Heart left ventricle (tissue), 16 donors: ENCODE measurements around the gene BTBD16. TPM values are rescaled to one million over a fixed set of nuclear protein-coding genes. Genes with fewer than 3 reads are reported as not detected.
A peak's percentile ranks its signal among the peaks of the same experiment; 100 is the strongest.

Experiments
- ATAC-seq, 4 donors: fragments of 200-7000 bp; cut with Tn5 transposase; one replicate each; pipeline ENCODE4 v1.9.1; 2020 to 2022; ENCODE audit warnings: moderate library complexity in 4 of 4, mild to moderate bottlenecking in 3 of 4, moderate number of reproducible peaks in 1 of 4
- DNase-seq, 5 donors: peaks; one replicate each; pipeline ENCODE4 v3.0.0-alpha.2; 2020
- H3K27ac ChIP-seq, 12 donors: fragments of 200-600 bp; sonication (generic) in 4 of 12; one replicate each; pipeline versions ENCODE4 v1.5.0 to v1.8.0; 2016 to 2022; ENCODE audit warnings: mild to moderate bottlenecking in 2 of 12
- H3K27me3 ChIP-seq, 9 donors: fragments of 200-600 bp; sonication (generic) in 2 of 9; one replicate each; pipeline versions ENCODE4 v1.5.1 to v1.8.0; 2016 to 2022; ENCODE audit warnings: mild to moderate bottlenecking in 3 of 9
- H3K36me3 ChIP-seq, 9 donors: fragments of 200-600 bp; sonication (generic) in 2 of 9; one replicate each; pipeline versions ENCODE4 v1.5.0 to v1.8.0; 2018 to 2022; ENCODE audit warnings: mild to moderate bottlenecking in 2 of 9
- H3K4me1 ChIP-seq, 12 donors: fragments of 200-600 bp; sonication (generic) in 4 of 12; one replicate each; pipeline versions ENCODE4 v1.5.0 to v1.8.0; 2016 to 2022; ENCODE audit warnings: mild to moderate bottlenecking in 3 of 12
- H3K4me3 ChIP-seq, 12 donors: fragments of 200-600 bp; sonication (generic) in 4 of 12; one replicate each; pipeline versions ENCODE4 v1.5.0 to v1.8.0; 2017 to 2022; ENCODE audit warnings: mild to moderate bottlenecking in 9 of 12, moderate library complexity in 4 of 12
- H3K9me3 ChIP-seq, 12 donors: fragments of 200-600 bp; sonication (generic) in 4 of 12; one replicate each; pipeline versions ENCODE4 v1.5.0 to v1.8.0; 2016 to 2022; ENCODE audit warnings: mild to moderate bottlenecking in 1 of 12
- POLR2A ChIP-seq, 2 donors: fragments of 450-650 bp; IDR thresholded peaks; one replicate each; pipeline ENCODE4 v1.6.1; 2017; ENCODE audit warnings: antibody characterized with exemption in 2 of 2, mild to moderate bottlenecking in 2 of 2, moderate library complexity in 2 of 2
- WGBS, 4 donors: extraction: QIAGEN DNeasy Blood & Tissue Kit in 2 of 4; methylation state at CpG; one replicate each; pipeline versions ENCODE4 v1.1.5 to v1.1.7; 2013 to 2018; 5-methylcytosine and 5-hydroxymethylcytosine counted together
- intact Hi-C, 10 donors: fragments of 100-400 bp; cut with DNase I; formaldehyde crosslinking; loops; one replicate each; pipeline versions ENCODE4 v1.11.1 to v1.14.2; 2022
- polyA plus RNA-seq, 2 donors: library from polyadenylated mRNA; stranded (reverse); fragments of 200-250 nt; gene quantifications; one replicate each; pipeline ENCODE4 v1.2.3, GENCODE V29; 2013
- total RNA-seq, 9 donors: library from RNA; depleted of rRNA in 2 of 9; stranded (reverse); fragments of >200 nt in 2 of 9; fragmentation: NEBNext Ultra II Directional in 3 of 9; extraction: Animal tissue kit (Norgen Biotek cat#: 25700) in 3 of 9; gene quantifications; one replicate each; pipeline versions ENCODE4 v1.1.0 to v1.2.4, GENCODE V29; 2016 to 2023
- TF ChIP-seq, protein P1 (sequence below), 12 donors: fragments of 200-600 bp; sonication (generic) in 4 of 12; IDR thresholded peaks; one replicate each; pipeline versions ENCODE4 v1.5.0 to v1.8.0; 2018 to 2022; ENCODE audit warnings: antibody characterized with exemption in 12 of 12, mild to moderate bottlenecking in 5 of 12
- donor health status: ischemic (EF 13 %, LVEDD 7.1; RV severe dilation, severe dysfunction).
- donor health status: healthy with polysubstance abuse.
- donor health status: DM: no; HTN: yes; CAD: no.
- donor health status: DM: no; HTN: no; CAD: no.
- donor health status: ischemic (EF 25% LVEDD 6.9; RV normal size, moderate dysfunction).
- donor health status: ischemic (EF 25% LVEDD 5.7; RV mildly dilated, moderate dysfunction).
- donor health status: healthy.
- donor health status: DM: yes; HTN: yes; CAD: no.
- donor health status: ischemic (EF 35%, LVEDD 5.7; RV mildly dilated, moderate dysfunction).
- donor health status: nonischemic (EF 11% LVEDD 7.7; RV severe dilation, severe dysfunction).
- donor health status: DM: yes; HTN: yes; CAD: no.
- donor health status: PGD.
- donor health status: ischemic (EF 29% LVEDD 5.4; RV normal size, mild dysfunction).
- donor health status: nonischemic (EF 23%, LVEDD 6.1; RV moderate dilation, normal function).

Gene BTBD16
- total and polyA plus RNA-seq, 11 donors = 0.23 to 0.25 TPM; not detected in 9

DNA sequence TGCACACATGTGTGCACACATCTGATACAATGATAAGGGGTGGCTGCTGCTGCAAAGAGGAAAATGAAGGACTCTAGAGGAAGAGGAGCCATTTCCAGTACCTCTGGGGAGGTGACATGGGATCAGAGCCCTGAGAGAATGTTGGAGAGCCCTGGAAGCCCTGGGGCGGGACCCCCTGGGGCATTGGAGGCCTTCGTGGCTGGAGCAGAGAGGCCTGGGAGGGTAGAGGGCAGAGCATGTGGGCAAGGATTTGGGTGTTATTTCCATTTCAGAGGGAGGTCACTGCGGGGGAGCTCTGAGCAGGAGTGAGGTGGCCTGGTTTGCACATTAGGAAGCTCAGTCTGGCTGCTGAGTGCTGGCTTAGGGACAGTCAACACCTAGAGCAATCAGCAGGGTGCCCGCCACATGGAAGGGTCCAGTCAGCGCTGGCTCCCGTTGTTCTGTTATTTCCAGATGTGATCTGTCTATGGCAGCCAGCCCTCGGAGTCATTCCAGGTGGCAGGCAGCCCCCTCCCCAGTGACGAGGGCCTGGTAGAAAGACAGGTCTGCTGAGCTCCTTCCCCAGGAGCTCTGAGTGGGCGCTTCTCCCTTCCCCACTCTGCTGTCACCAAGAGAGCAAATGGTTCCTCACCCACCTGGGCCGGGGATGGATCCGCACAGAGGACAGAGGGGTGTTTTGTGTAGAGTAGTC is 24.1 kb upstream of the BTBD16 start:
- no peak overlapping the region for H3K4me3 ChIP-seq
- ATAC-seq = peak in 3 of 4 donors; percentile 8 to 36 (median 27)
- H3K9me3 ChIP-seq = no peaks in the 10 kb centered on the region
- intact Hi-C loops = loop anchor here in 1 of 10 donors (10.0 kb wide), 1 partner anchor 192 kb away; no protein-coding TSS in a partner anchor
- no peak for TF ChIP-seq POLR2A (IDR thresholded peaks at IDR 0.05)
- TF ChIP-seq, protein P1, sequence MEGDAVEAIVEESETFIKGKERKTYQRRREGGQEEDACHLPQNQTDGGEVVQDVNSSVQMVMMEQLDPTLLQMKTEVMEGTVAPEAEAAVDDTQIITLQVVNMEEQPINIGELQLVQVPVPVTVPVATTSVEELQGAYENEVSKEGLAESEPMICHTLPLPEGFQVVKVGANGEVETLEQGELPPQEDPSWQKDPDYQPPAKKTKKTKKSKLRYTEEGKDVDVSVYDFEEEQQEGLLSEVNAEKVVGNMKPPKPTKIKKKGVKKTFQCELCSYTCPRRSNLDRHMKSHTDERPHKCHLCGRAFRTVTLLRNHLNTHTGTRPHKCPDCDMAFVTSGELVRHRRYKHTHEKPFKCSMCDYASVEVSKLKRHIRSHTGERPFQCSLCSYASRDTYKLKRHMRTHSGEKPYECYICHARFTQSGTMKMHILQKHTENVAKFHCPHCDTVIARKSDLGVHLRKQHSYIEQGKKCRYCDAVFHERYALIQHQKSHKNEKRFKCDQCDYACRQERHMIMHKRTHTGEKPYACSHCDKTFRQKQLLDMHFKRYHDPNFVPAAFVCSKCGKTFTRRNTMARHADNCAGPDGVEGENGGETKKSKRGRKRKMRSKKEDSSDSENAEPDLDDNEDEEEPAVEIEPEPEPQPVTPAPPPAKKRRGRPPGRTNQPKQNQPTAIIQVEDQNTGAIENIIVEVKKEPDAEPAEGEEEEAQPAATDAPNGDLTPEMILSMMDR (IDR thresholded peaks at IDR 0.05) = no peak
- H3K4me1 ChIP-seq = peaks cover 0 to 38% (median 7%) of the 10 kb centered on the region in 12 donors
- H3K36me3 ChIP-seq = peaks cover 0 to 89% (median 64%) of the 10 kb centered on the region in 9 donors
- no peak for DNase-seq
- H3K27ac ChIP-seq = peak overlapping the region in 4 of 12 donors; percentile 0 to 49 (median 38)
- no peaks in the 10 kb centered on the region for H3K27me3 ChIP-seq
- 66 to 77% (median 77%) methylated on average over 11 of the region's 11 CpGs for WGBS, 4 donors

DNA sequence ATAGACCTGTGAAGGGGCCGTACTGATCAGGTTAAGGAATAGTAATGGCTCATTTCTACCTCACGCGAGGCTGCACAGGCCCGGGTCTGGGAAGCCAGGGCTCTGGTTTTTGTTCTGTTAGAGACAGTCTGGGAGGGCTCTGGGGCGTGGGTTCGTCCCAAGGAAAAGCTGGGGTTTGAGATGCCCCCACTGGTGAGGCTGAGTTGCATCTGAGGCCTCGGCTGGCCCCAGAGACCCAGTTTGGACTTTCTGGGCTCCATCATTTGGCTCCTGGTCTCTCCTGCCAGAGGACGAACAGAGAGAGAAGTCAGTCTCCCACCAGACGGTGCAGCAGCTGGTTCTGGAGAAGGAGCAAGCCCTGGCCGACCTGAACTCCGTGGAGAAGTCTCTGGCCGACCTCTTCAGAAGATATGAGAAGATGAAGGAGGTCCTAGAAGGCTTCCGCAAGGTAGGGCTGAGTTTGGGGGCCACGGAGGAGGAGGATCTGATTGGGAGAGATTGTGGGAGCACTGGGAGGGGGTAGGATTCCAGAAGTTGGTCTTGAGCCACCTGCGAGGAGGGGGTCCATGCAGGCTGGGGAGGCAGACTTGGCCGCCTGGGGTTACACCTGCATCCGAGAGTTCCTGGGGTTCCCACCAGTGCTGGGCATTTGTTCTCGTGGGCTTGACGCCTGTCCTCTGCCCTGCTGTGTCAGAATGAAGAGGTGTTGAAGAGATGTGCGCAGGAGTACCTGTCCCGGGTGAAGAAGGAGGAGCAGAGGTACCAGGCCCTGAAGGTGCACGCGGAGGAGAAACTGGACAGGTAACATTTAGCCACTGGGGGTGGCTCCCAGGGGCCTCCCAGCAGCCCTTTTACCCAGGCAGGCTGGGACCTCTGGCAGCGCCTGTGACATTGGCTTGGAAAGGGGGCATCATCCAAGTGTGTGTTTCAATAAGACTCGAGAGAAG is 22.5 kb upstream of the BTBD16 start:
- TF ChIP-seq, protein P1 (IDR thresholded peaks at IDR 0.05) = no peak
- TF ChIP-seq POLR2A (IDR thresholded peaks at IDR 0.05) = no peak
- Histone ChIP-seq H3K4me1 (peaks cover 0 to 38% (median 7%) of the 10 kb centered on the region in 12 donors), H3K4me3 (no peak overlapping the region), H3K27ac (peak overlapping the region in 3 of 12 donors; percentile 4 to 38 (median 14)), H3K27me3 (no peaks in the 10 kb centered on the region), H3K9me3 (no peaks in the 10 kb centered on the region), H3K36me3 (peaks cover 0 to 88% (median 59%) of the 10 kb centered on the region in 9 donors)
- intact Hi-C loops = loop anchor here in 1 of 10 donors (10.0 kb wide), 1 partner anchor 194 kb away; no protein-coding TSS in a partner anchor
- no peak for ATAC-seq
- WGBS, 4 donors = 87 to 96% (median 91%) methylated on average over 24 to 25 of the region's 25 CpGs
- no peak for DNase-seq

DNA sequence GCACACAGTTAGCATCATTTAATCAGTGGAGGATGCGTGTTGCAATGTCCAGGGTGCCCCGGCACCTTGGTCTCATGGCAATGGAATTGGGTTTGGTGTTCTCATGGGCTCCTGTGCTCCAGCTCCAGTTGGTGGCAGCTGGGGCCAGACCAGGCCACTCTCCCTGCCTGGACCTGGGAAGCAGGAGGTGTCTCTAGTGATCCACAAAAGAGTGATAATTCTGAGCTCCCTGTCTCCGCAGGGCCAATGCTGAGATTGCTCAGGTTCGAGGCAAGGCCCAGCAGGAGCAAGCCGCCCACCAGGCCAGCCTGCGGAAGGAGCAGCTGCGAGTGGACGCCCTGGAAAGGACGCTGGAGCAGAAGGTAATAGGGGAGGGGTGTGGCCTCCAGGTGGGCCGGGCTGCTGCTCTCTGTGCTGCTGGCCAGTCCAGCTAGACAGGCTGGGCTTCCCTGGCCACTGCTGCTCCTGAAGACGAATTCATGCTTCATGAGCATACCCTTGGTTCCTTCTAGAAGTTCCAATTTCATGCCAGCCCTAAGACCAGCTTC is 21.7 kb upstream of the BTBD16 start:
- intact Hi-C loops = loop anchor here in 1 of 10 donors (10.0 kb wide), 1 partner anchor 195 kb away; no protein-coding TSS in a partner anchor
- Histone ChIP-seq H3K27ac (peak overlapping the region in 3 of 12 donors; percentile 34 to 55 (median 46)), H3K36me3 (peaks cover 0 to 88% (median 54%) of the 10 kb centered on the region in 9 donors), H3K27me3 (no peaks in the 10 kb centered on the region), H3K4me1 (peaks cover 0 to 38% (median 2%) of the 10 kb centered on the region in 12 donors), H3K9me3 (no peaks in the 10 kb centered on the region), H3K4me3 (no peak overlapping the region)
- 89 to 96% (median 92%) methylated on average over 10 to 11 of the region's 11 CpGs for WGBS, 4 donors
- TF ChIP-seq, protein P1 (IDR thresholded peaks at IDR 0.05) = no peak
- no peak for DNase-seq
- no peak for ATAC-seq
